Stimulated activated CD8-positive, alpha-beta memory T cell treated with anti-CD3 and anti-CD28 coated beads, Interleukin-7, amount 100 ng/mL, for 24 hours (primary cell): ENCODE results near the gene LRCH2.

ENCODE experiments used
- DNase-seq: peaks from one replicate; pipeline ENCODE4 v3.0.0-alpha.2; 2020; ENCODE audit warnings: low read depth

LRCH2 gene

DNA sequence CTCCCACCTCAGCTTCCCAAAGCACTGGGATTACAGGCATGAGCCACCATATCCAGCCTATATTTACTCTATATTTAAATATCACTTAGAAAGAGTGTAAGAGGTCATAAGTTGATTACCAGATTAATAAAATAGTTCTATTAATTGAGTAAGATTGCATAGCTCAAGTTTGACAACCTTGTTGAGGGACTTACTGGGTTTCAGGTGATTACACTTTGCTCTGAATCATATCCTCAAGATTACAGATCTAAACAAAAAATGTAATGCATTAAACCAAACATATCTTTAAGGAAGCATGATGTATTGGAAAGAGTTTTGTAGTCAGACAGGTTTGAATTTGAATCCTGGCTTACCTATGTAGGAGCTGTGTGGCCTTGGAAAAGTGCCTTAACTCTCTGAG lies 168.6 kb downstream of the LRCH2 start:
- DNase-seq, result no peak
